ENCODE measurements around the gene DYRK1A.

The DYRK1A gene

GRCh38 chr21:37452227-37452626 is 85.7 kb downstream of the DYRK1A start:
- TF ChIP-seq RARB (CRISPR knock-in tag; IDR thresholded peaks at IDR 0.05) (no peak), SNAI2 (CRISPR knock-in tag; IDR thresholded peaks at IDR 0.05) (no peak), CSDC2 (CRISPR knock-in tag; IDR thresholded peaks at IDR 0.05) (no peak)
- peak; percentile 92 for ATAC-seq

GRCh38 chr21:37453350-37453749 is 86.8 kb downstream of the DYRK1A start:
- TF ChIP-seq ZNF8 (CRISPR knock-in tag; IDR thresholded peaks at IDR 0.05) (no peak), ESRRG (CRISPR knock-in tag; IDR thresholded peaks at IDR 0.05) (no peak), POU6F1 (CRISPR knock-in tag; IDR thresholded peaks at IDR 0.05; ENCODE audit: borderline replicate concordance, low read depth) (no peak), GLIS3 (CRISPR knock-in tag; IDR thresholded peaks at IDR 0.05) (no peak), TCF4 (CRISPR knock-in tag; IDR thresholded peaks at IDR 0.05; ENCODE audit: borderline replicate concordance) (no peak), CSRNP3 (CRISPR knock-in tag; IDR thresholded peaks at IDR 0.05) (no peak), ZNF565 (CRISPR knock-in tag; conservative IDR thresholded peaks at IDR 0.05; ENCODE audit: low read depth) (no peak), CREB5 (CRISPR knock-in tag; IDR thresholded peaks at IDR 0.05; ENCODE audit: low read depth) (no peak), ARNTL (CRISPR knock-in tag; IDR thresholded peaks at IDR 0.05; ENCODE audit: borderline replicate concordance, low read depth) (no peak), TOX (CRISPR knock-in tag; IDR thresholded peaks at IDR 0.05; ENCODE audit: borderline replicate concordance) (no peak), ZFP30 (CRISPR knock-in tag; IDR thresholded peaks at IDR 0.05) (no peak), PPARA (CRISPR knock-in tag; IDR thresholded peaks at IDR 0.05; ENCODE audit: borderline replicate concordance) (no peak)
- no peak for ATAC-seq

- no peak for TF ChIP-seq RARB (CRISPR knock-in tag; IDR thresholded peaks at IDR 0.05)
- no peak for TF ChIP-seq POU6F1 (CRISPR knock-in tag; IDR thresholded peaks at IDR 0.05; ENCODE audit: borderline replicate concordance, low read depth)
- no peak for ATAC-seq
Observed at GRCh38 chr21:37454869-37455503, 88.4 kb downstream of the DYRK1A start.

- no peak for ATAC-seq
- TF ChIP-seq CSRNP3 (CRISPR knock-in tag; IDR thresholded peaks at IDR 0.05), result no peak
Observed at GRCh38 chr21:37455504-37455911, 88.9 kb downstream of the DYRK1A start.

GRCh38 chr21:37458669-37459276 is 92.2 kb downstream of the DYRK1A start:
- peak; percentile 26 for ATAC-seq
- TF ChIP-seq ZFP30 (CRISPR knock-in tag; IDR thresholded peaks at IDR 0.05) (no peak), PATZ1 (CRISPR knock-in tag; IDR thresholded peaks at IDR 0.05; ENCODE audit: borderline replicate concordance) (no peak), ESRRG (CRISPR knock-in tag; IDR thresholded peaks at IDR 0.05) (no peak), POU6F1 (CRISPR knock-in tag; IDR thresholded peaks at IDR 0.05; ENCODE audit: borderline replicate concordance, low read depth) (no peak), TOX (CRISPR knock-in tag; IDR thresholded peaks at IDR 0.05; ENCODE audit: borderline replicate concordance) (no peak), GLIS3 (CRISPR knock-in tag; IDR thresholded peaks at IDR 0.05) (no peak), TSHZ2 (CRISPR knock-in tag; IDR thresholded peaks at IDR 0.05) (no peak), PPARA (CRISPR knock-in tag; IDR thresholded peaks at IDR 0.05; ENCODE audit: borderline replicate concordance) (no peak), ZFP3 (CRISPR knock-in tag; IDR thresholded peaks at IDR 0.05) (no peak), RARB (CRISPR knock-in tag; IDR thresholded peaks at IDR 0.05) (no peak)
